IPS-18c (cell line): Measurements from ENCODE around the gene C2.
"Not testable (repeated sequence)": the region's sequence is repeated elsewhere in the genome, so short reads cannot be mapped to it uniquely, and the experiment has no call there.

Experiments used
- H3K4me3 ChIP-seq: 2 replicates; pipeline ENCODE4 v1.7.0; 2013; ENCODE audit warnings: low read depth, mild to moderate bottlenecking, low read length, moderate library complexity; ENCODE audit not compliant: insufficient read depth
- H3K9me3 ChIP-seq: one replicate; pipeline ENCODE4 v1.6.1; 2013; ENCODE audit warnings: mild to moderate bottlenecking, low read length, moderate library complexity; ENCODE audit not compliant: control insufficient read depth, insufficient read depth

Gene C2

GRCh38 chr6:31966506-31966905, 39.0 kb downstream of the C2 start:
- Histone ChIP-seq H3K9me3 (no peaks in the 10 kb centered on the region), H3K4me3 (no peak overlapping the region)

- H3K4me3 ChIP-seq, result no peak overlapping the region
- H3K9me3 ChIP-seq, result no peaks in the 10 kb centered on the region
Observed at GRCh38 chr6:31966997-31967925, 39.7 kb downstream of the C2 start.

- Histone ChIP-seq H3K9me3 (no peaks in the 10 kb centered on the region), H3K4me3 (no peak overlapping the region)
Observed at GRCh38 chr6:31967926-31968320, 40.4 kb downstream of the C2 start.

- Histone ChIP-seq H3K4me3 (no peak overlapping the region), H3K9me3 (no peaks in the 10 kb centered on the region)
Observed at GRCh38 chr6:31968326-31968725, 40.8 kb downstream of the C2 start.

- Histone ChIP-seq H3K9me3 (no peaks in the 10 kb centered on the region), H3K4me3 (no peak overlapping the region)
Observed at GRCh38 chr6:31968791-31969711, 41.5 kb downstream of the C2 start.

- H3K4me3 ChIP-seq, result no peak overlapping the region
- no peaks in the 10 kb centered on the region for H3K9me3 ChIP-seq
Observed at GRCh38 chr6:31969712-31970603, 42.4 kb downstream of the C2 start.

- H3K4me3 ChIP-seq, result peak overlapping the region; percentile 92; the same call in 1 of the 2 replicates
Observed at GRCh38 chr6:31970604-31971271, 43.2 kb downstream of the C2 start.

GRCh38 chr6:31971279-31971992, 43.9 kb downstream of the C2 start:
- Histone ChIP-seq H3K4me3 (peak overlapping the region; percentile 92), H3K9me3 (no peaks in the 10 kb centered on the region)

More at GRCh38 chr6:31970604-31971271, 43.2 kb downstream of the C2 start:
- no peaks in the 10 kb centered on the region for H3K9me3 ChIP-seq

GRCh38 chr6:31971993-31972708, 44.6 kb downstream of the C2 start, which contains the start of gene DXO:
Gene DXO, minus strand, starts transcription at chr6:31972138. Its CDS starts 463 bp downstream, at chr6:31971675.
- H3K9me3 ChIP-seq, result no peaks in the 10 kb centered on the region
- peak within 1 kb of the TSS; percentile 92 for H3K4me3 ChIP-seq

GRCh38 chr6:31972709-31973350, 45.3 kb downstream of the C2 start:
- Histone ChIP-seq H3K4me3 (peak overlapping the region; percentile 92), H3K9me3 (no peaks in the 10 kb centered on the region)

GRCh38 chr6:31976065-31976464, 48.5 kb downstream of the C2 start:
- H3K4me3 ChIP-seq, H3K9me3 ChIP-seq: not testable (repeated sequence)

- no peaks in the 10 kb centered on the region for H3K9me3 ChIP-seq
- no peak overlapping the region for H3K4me3 ChIP-seq
Observed at GRCh38 chr6:31977816-31978431, 50.4 kb downstream of the C2 start.

GRCh38 chr6:31978831-31979230, 51.3 kb downstream of the C2 start:
- H3K4me3 ChIP-seq, result no peak overlapping the region
- no peaks in the 10 kb centered on the region for H3K9me3 ChIP-seq

- Histone ChIP-seq H3K9me3 (no peaks in the 10 kb centered on the region), H3K4me3 (no peak overlapping the region)
Observed at GRCh38 chr6:31979238-31979898, 51.9 kb downstream of the C2 start.
